A673 (cell line): Measurements from ENCODE around the gene CHAD. TPM values are rescaled to one million over a fixed set of nuclear protein-coding genes. Genes with fewer than 3 reads are reported as not detected.
"Not testable (repeated sequence)": the region's sequence is repeated elsewhere in the genome, so short reads cannot be mapped to it uniquely, and the experiment has no call there.

Source experiments
- BruUV-seq: library from RNA; stranded (reverse); fragments of 400-500 nt; replicated peaks from 2 replicates; lab custom pipeline; 2021; lab: Mats Ljungman, UMichigan
- CTCF ChIA-PET: fragments of 300-600 bp; sonication (Branson Sonifier 250); formaldehyde crosslinking; loops from one replicate; lab custom pipeline; 2022; ENCODE audit warnings: antibody characterized with exemption; lab: Charles Lee
- POLR2A ChIA-PET: fragments of 300-600 bp; sonication (Branson Sonifier 250); formaldehyde crosslinking; loops from one replicate; lab custom pipeline; 2022; ENCODE audit warnings: antibody characterized with exemption; ENCODE audit not compliant: low non-redundant PET; lab: Charles Lee
- DNase-seq: peaks from one replicate; pipeline ENCODE4 v3.0.0-alpha.2; 2015; ENCODE audit warnings: low spot score
- H3K27ac ChIP-seq: fragments of 200-600 bp; sonication (generic); 2 replicates; pipeline ENCODE4 v1.5.1; 2016; ENCODE audit warnings: mixed run types, low read depth, mild to moderate bottlenecking, mixed read lengths, antibody characterized with exemption, low read length; ENCODE audit not compliant: poor library complexity, severe bottlenecking
- H3K27me3 ChIP-seq: fragments of 200-600 bp; sonication (generic); replicated peaks from 2 replicates; pipeline ENCODE4 v1.6.1; 2017; ENCODE audit warnings: mixed run types, low read depth, mild to moderate bottlenecking, mixed read lengths, antibody characterized with exemption, low read length; ENCODE audit not compliant: insufficient read depth, poor library complexity
- H3K36me3 ChIP-seq: fragments of 200-600 bp; sonication (generic); 2 replicates; pipeline ENCODE4 v1.6.1; 2016; ENCODE audit warnings: mixed run types, mild to moderate bottlenecking, mixed read lengths, antibody characterized with exemption, low read length; ENCODE audit not compliant: insufficient read depth, poor library complexity, severe bottlenecking
- H3K4me1 ChIP-seq: fragments of 200-600 bp; sonication (generic); 2 replicates; pipeline ENCODE4 v1.6.1; 2017; ENCODE audit warnings: mixed run types, mild to moderate bottlenecking, mixed read lengths, antibody characterized with exemption, low read length; ENCODE audit not compliant: insufficient read depth, poor library complexity, severe bottlenecking
- H3K4me3 ChIP-seq: fragments of 200-600 bp; sonication (generic); 2 replicates; pipeline ENCODE4 v1.5.1; 2016; ENCODE audit warnings: low read depth, mixed run types, mild to moderate bottlenecking, mixed read lengths, low read length; ENCODE audit not compliant: poor library complexity, severe bottlenecking
- H3K9me3 ChIP-seq: fragments of 200-600 bp; sonication (generic); 2 replicates; pipeline ENCODE4 v1.6.1; 2016; ENCODE audit warnings: mixed run types, low read depth, mild to moderate bottlenecking, mixed read lengths, antibody characterized with exemption, low read length; ENCODE audit not compliant: poor library complexity, severe bottlenecking
- EZH2 ChIP-seq: fragments of 200-600 bp; sonication (generic); IDR thresholded peaks from 2 replicates; pipeline ENCODE4 v1.6.1; 2017; ENCODE audit warnings: borderline replicate concordance, low read depth, mild to moderate bottlenecking, mixed read lengths, antibody characterized with exemption, low read length; ENCODE audit not compliant: poor library complexity, severe bottlenecking
- intact Hi-C: fragments of 100-400 bp; cut with micrococcal nuclease; formaldehyde crosslinking; loops from one replicate; pipeline ENCODE4 v1.10.0; 2022; ENCODE audit not compliant: unreplicated experiment
- total RNA-seq: library from RNA; stranded (reverse); gene quantifications from 2 replicates; pipeline ENCODE4 v1.2.3, GENCODE V29; 2021
- TF ChIP-seq, protein P1 (sequence below): fragments of 300-800, 200-600 bp; sonication (generic); conservative IDR thresholded peaks from 2 replicates; pipeline ENCODE4 v1.5.1; 2017; ENCODE audit warnings: low read depth, mild to moderate bottlenecking, antibody characterized with exemption, low read length, moderate library complexity, mixed read lengths

The CHAD gene
- total RNA-seq, 1 experiment from 2014 or later, result not detected

DNA sequence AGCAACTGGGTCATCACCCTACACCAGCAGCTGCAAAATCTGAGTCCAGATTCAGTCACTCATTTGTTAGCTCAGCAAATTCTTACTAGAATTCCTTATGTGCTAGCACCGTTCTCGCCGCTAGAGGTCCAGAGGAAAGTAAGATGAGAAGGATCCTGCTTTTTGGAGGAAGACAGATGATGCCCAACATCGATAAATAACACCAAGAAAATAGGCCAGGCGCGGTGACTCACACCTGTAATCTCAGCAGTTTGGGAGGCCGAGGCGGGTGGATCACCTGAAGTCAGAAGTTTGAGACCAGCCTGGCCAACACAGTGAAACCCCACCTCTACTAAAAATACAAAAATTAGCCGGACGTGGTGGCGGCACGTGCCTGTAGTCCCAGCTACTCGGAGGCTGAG, 4.1 kb upstream of the CHAD start:
- H3K27ac ChIP-seq, BruUV-seq, H3K9me3 ChIP-seq, H3K36me3 ChIP-seq, POLR2A ChIA-PET, H3K4me3 ChIP-seq, H3K4me1 ChIP-seq: not testable (repeated sequence)
- TF ChIP-seq, protein P1, sequence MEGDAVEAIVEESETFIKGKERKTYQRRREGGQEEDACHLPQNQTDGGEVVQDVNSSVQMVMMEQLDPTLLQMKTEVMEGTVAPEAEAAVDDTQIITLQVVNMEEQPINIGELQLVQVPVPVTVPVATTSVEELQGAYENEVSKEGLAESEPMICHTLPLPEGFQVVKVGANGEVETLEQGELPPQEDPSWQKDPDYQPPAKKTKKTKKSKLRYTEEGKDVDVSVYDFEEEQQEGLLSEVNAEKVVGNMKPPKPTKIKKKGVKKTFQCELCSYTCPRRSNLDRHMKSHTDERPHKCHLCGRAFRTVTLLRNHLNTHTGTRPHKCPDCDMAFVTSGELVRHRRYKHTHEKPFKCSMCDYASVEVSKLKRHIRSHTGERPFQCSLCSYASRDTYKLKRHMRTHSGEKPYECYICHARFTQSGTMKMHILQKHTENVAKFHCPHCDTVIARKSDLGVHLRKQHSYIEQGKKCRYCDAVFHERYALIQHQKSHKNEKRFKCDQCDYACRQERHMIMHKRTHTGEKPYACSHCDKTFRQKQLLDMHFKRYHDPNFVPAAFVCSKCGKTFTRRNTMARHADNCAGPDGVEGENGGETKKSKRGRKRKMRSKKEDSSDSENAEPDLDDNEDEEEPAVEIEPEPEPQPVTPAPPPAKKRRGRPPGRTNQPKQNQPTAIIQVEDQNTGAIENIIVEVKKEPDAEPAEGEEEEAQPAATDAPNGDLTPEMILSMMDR, result peak; percentile 53
- intact Hi-C loops, result loop anchor here (10.0 kb wide), 1 partner anchor 98 kb away; the partner anchor contains the start of genes EME1 and MRPL27
- CTCF ChIA-PET, result interaction anchor here (0.5 to 0.7 kb wide), 3 partner anchors 10 to 111 kb away, joined by 4 to 5 read pairs (median 4); no protein-coding TSS in a partner anchor
- peaks cover 23% of the 10 kb centered on the region for H3K27me3 ChIP-seq
- DNase-seq, result peak; percentile 45

DNA sequence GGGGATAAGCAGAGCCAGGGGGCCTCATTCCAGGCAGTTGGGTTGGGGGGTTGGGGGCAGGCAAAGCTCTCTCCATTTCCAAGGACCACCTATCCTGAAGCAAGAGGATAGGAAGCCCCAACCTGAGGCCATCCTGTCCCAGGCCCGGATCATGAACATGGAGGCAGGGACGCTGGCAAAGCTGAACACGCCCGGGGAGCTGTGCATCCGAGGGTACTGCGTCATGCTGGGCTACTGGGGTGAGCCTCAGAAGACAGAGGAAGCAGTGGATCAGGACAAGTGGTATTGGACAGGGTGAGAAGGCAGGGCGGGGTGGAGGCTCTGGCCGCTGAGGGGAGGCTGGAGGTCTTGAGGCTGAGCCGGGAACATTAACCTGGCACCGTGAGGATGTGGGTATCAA, 3.6 kb upstream of the CHAD start:
- CTCF ChIA-PET, result interaction anchor here (0.5 to 0.7 kb wide), 3 partner anchors 10 to 112 kb away, joined by 4 to 5 read pairs (median 4); no protein-coding TSS in a partner anchor
- POLR2A ChIA-PET, result no interaction called here

DNA sequence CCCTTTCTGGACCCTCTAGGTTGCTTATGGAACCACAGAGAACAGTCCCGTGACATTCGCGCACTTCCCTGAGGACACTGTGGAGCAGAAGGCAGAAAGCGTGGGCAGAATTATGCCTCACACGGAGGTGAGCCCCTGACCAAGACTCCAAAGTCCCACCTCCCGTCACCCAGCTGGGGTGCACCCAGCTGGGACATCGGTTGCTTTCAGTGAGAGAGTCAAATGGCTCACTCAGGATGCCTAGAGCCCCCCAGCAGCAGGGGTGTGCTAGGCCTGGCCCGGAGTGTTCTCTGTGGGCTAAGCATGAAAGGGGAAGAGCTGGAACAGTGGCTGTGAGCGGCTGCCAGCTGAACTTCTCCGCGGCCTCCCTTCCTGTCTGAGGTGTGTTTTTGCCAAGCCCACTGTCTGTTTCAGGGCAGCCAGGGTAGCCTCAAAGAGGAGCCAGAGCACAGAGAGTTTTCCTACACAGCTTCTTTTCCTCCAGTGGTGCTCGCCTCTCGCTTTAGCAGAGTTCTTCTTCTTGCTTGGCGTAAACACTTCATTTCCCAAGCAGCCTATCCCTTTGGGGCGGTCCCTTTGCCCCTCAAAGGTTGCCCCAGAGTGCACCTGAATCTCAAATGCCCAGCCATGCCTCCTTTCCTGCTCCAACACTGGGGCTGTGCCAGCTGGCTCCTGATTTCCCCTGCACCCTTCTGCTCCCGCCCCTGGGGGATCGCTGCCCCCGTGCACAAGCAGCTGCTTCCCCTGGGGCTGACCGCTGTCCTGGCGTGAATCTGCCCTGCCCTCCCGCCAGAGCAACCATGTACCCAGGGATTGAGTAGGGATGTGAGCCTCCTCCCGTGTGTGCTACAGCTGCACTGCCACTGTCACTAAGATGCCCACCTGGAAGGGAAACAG, 2.6 kb upstream of the CHAD start:
- Histone ChIP-seq H3K9me3 (no peaks in the 10 kb centered on the region), H3K27me3 (peaks cover 23% of the 10 kb centered on the region), H3K4me1 (peaks cover 11% of the 10 kb centered on the region), H3K4me3 (no peak overlapping the region), H3K27ac (no peak overlapping the region), H3K36me3 (no peaks in the 10 kb centered on the region)
- DNase-seq, result no peak
- intact Hi-C loops, result loop anchor here (10.0 kb wide), 1 partner anchor 96 kb away; the partner anchor contains the start of genes EME1 and MRPL27
- TF ChIP-seq, protein P1, result no peak
- no peak for TF ChIP-seq EZH2
- CTCF ChIA-PET, result no interaction called here
- BruUV-seq, result no TSS peak
- POLR2A ChIA-PET, result no interaction called here

More for the DNA sequence above, 3.6 kb upstream of the CHAD start:
- Histone ChIP-seq H3K4me3 (no peak overlapping the region), H3K27me3 (peaks cover 23% of the 10 kb centered on the region), H3K4me1 (peaks cover 11% of the 10 kb centered on the region), H3K36me3 (no peaks in the 10 kb centered on the region), H3K27ac (no peak overlapping the region), H3K9me3 (no peaks in the 10 kb centered on the region)
- intact Hi-C loops, result loop anchor here (10.0 kb wide), 1 partner anchor 97 kb away; the partner anchor contains the start of genes EME1 and MRPL27
- DNase-seq, result no peak
- TF ChIP-seq EZH2, result no peak
- no TSS peak for BruUV-seq
